Fibroblast of skin of back (primary cell): Measurements from ENCODE around the gene CD164L2.

Source experiments
- DNase-seq: peaks from one replicate; pipeline ENCODE4 v3.0.0-alpha.2; 2013

The CD164L2 gene

GRCh38 chr1:27383661-27384060, 528 bp upstream of the CD164L2 start:
- DNase-seq, result no peak

- no peak for DNase-seq
Observed at GRCh38 chr1:27381969-27382762, 967 bp downstream of the CD164L2 start.

GRCh38 chr1:27380766-27381733, 2.1 kb downstream of the CD164L2 start:
- no peak for DNase-seq

- no peak for DNase-seq
Observed at GRCh38 chr1:27380224-27380623, 2.9 kb downstream of the CD164L2 start.

GRCh38 chr1:27379564-27380122, 3.5 kb downstream of the CD164L2 start:
- no peak for DNase-seq

- no peak for DNase-seq
Observed at GRCh38 chr1:27377760-27378495, 5.2 kb downstream of the CD164L2 start.

- no peak for DNase-seq
Observed at GRCh38 chr1:27374362-27375086, 8.6 kb downstream of the CD164L2 start, which contains the start of gene FCN3. Gene FCN3, minus strand, starts transcription at chr1:27374824. Its CDS starts 6 bp downstream, at chr1:27374818.

- DNase-seq, result no peak
Observed at GRCh38 chr1:27372808-27373690, 10.1 kb downstream of the CD164L2 start.

GRCh38 chr1:27372022-27372807, 10.9 kb downstream of the CD164L2 start:
- no peak for DNase-seq

GRCh38 chr1:27368869-27369582, 14.1 kb downstream of the CD164L2 start:
- peak; percentile 21 for DNase-seq

- DNase-seq, result no peak
Observed at GRCh38 chr1:27367160-27367650, 15.9 kb downstream of the CD164L2 start.

GRCh38 chr1:27366411-27367159, 16.5 kb downstream of the CD164L2 start, which contains the start of gene MAP3K6:
Gene MAP3K6, minus strand, starts transcription at chr1:27366961. Its CDS starts 364 bp downstream, at chr1:27366597.
- DNase-seq, result peak; percentile 83

GRCh38 chr1:27366113-27366410, 17.1 kb downstream of the CD164L2 start:
- DNase-seq, result peak; percentile 85

GRCh38 chr1:27365372-27366112, 17.6 kb downstream of the CD164L2 start:
- DNase-seq, result peak; percentile 89

- DNase-seq, result no peak
Observed at GRCh38 chr1:27364696-27365371, 18.3 kb downstream of the CD164L2 start.
